T-helper 17 cell (primary cell): ENCODE data around the gene SGTB. TPM values are rescaled to one million over a fixed set of nuclear protein-coding genes. Genes with fewer than 3 reads are reported as not detected.
"Not testable (repeated sequence)": the region's sequence is repeated elsewhere in the genome, so short reads cannot be mapped to it uniquely, and the experiment has no call there.

ENCODE experiments used
- ATAC-seq: fragments of 150-1000 bp; cut with Tn5 transposase; 2 replicates; pipeline ENCODE4 v1.10.0; 2021; ENCODE audit warnings: mild to moderate bottlenecking, moderate library complexity
- DNase-seq, 3 donors: peaks; one replicate each; pipeline versions ENCODE4 v3.0.0 to v3.0.0-alpha.2; 2020 to 2021
- H3K9me3 ChIP-seq: one replicate; pipeline ENCODE4 v1.7.0; 2013; ENCODE audit warnings: low read length, mild to moderate bottlenecking; ENCODE audit not compliant: control insufficient read depth, poor library complexity, severe bottlenecking
- H3K27ac Mint-ChIP-seq: one replicate; pipeline ENCODE4 v1.8.0; 2022; ENCODE audit warnings: mild to moderate bottlenecking, moderate library complexity, mixed read lengths
- H3K27me3 Mint-ChIP-seq: one replicate; pipeline ENCODE4 v1.8.0; 2022; ENCODE audit warnings: mixed read lengths
- H3K36me3 Mint-ChIP-seq: one replicate; pipeline ENCODE4 v1.8.0; 2022; ENCODE audit warnings: low read depth, mixed read lengths
- H3K4me1 Mint-ChIP-seq: one replicate; pipeline ENCODE4 v1.8.0; 2022; ENCODE audit warnings: mild to moderate bottlenecking, mixed read lengths
- H3K4me3 Mint-ChIP-seq: one replicate; pipeline ENCODE4 v1.8.0; 2022; ENCODE audit warnings: mild to moderate bottlenecking, moderate library complexity, mixed read lengths
- total RNA-seq, 4 donors: library from RNA in 2 of 4; stranded (reverse) in 2 of 4; gene quantifications; one replicate each; pipeline ENCODE4 v1.2.3 and lab custom pipeline; 2022 to 2026

SGTB gene
- total RNA-seq, 2 donors from 2014 or later = 52.7 to 52.8 TPM

- H3K9me3 ChIP-seq = no peaks in the 10 kb centered on the region
- Mint-ChIP-seq H3K4me3 (peak overlapping the region; percentile 64), H3K27me3 (no peaks in the 10 kb centered on the region), H3K4me1 (peaks cover 8% of the 10 kb centered on the region), H3K27ac (no peak overlapping the region), H3K36me3 (peaks cover 10% of the 10 kb centered on the region)
- ATAC-seq (no peak), DNase-seq (no peak)
Observed at GRCh38 chr5:65693121-65693520, 28.8 kb downstream of the SGTB start.

GRCh38 chr5:65682148-65682547 is 39.8 kb downstream of the SGTB start:
- H3K4me1 Mint-ChIP-seq = peaks cover 34% of the 10 kb centered on the region
- no peak for DNase-seq
- peaks cover 34% of the 10 kb centered on the region for H3K36me3 Mint-ChIP-seq
- H3K4me3 Mint-ChIP-seq = no peak overlapping the region
- no peak overlapping the region for H3K27ac Mint-ChIP-seq
- H3K27me3 Mint-ChIP-seq = no peaks in the 10 kb centered on the region
- no peak for ATAC-seq
- no peaks in the 10 kb centered on the region for H3K9me3 ChIP-seq

- H3K27ac Mint-ChIP-seq, H3K9me3 ChIP-seq, H3K4me3 Mint-ChIP-seq, DNase-seq, H3K27me3 Mint-ChIP-seq, ATAC-seq: not testable (repeated sequence)
- Mint-ChIP-seq H3K36me3 (peaks cover 36% of the 10 kb centered on the region), H3K4me1 (peaks cover 36% of the 10 kb centered on the region)
Observed at GRCh38 chr5:65676056-65676455, 45.9 kb downstream of the SGTB start.

- Mint-ChIP-seq H3K27ac (peak overlapping the region; percentile 14), H3K4me1 (peaks cover 33% of the 10 kb centered on the region), H3K4me3 (no peak overlapping the region), H3K36me3 (peaks cover 31% of the 10 kb centered on the region), H3K27me3 (no peaks in the 10 kb centered on the region)
- H3K9me3 ChIP-seq = no peaks in the 10 kb centered on the region
- no peak for DNase-seq
- no peak for ATAC-seq
Observed at GRCh38 chr5:65674749-65675148, 47.2 kb downstream of the SGTB start.

GRCh38 chr5:65672796-65673195 is 49.1 kb downstream of the SGTB start:
- H3K4me1 Mint-ChIP-seq = peaks cover 24% of the 10 kb centered on the region
- no peak for DNase-seq
- peaks cover 25% of the 10 kb centered on the region for H3K36me3 Mint-ChIP-seq
- no peak overlapping the region for H3K4me3 Mint-ChIP-seq
- no peak overlapping the region for H3K27ac Mint-ChIP-seq
- no peaks in the 10 kb centered on the region for H3K9me3 ChIP-seq
- no peak for ATAC-seq
- no peaks in the 10 kb centered on the region for H3K27me3 Mint-ChIP-seq

GRCh38 chr5:65668696-65669095 is 53.2 kb downstream of the SGTB start:
- no peaks in the 10 kb centered on the region for H3K9me3 ChIP-seq
- no peak for DNase-seq
- no peak for ATAC-seq
- Mint-ChIP-seq H3K27me3 (no peaks in the 10 kb centered on the region), H3K36me3 (peaks cover 6% of the 10 kb centered on the region), H3K27ac (no peak overlapping the region), H3K4me1 (peaks cover 2% of the 10 kb centered on the region), H3K4me3 (no peak overlapping the region)

- ATAC-seq (no peak), DNase-seq (no peak)
- Mint-ChIP-seq H3K27me3 (no peaks in the 10 kb centered on the region), H3K4me3 (no peak overlapping the region), H3K27ac (peak overlapping the region; percentile 54), H3K4me1 (peaks cover 3% of the 10 kb centered on the region), H3K36me3 (peaks cover 3% of the 10 kb centered on the region)
- H3K9me3 ChIP-seq = no peaks in the 10 kb centered on the region
Observed at GRCh38 chr5:65663804-65664521, 57.9 kb downstream of the SGTB start.

- H3K27me3 Mint-ChIP-seq = no peaks in the 10 kb centered on the region
- H3K4me3 Mint-ChIP-seq = no peak overlapping the region
- DNase-seq (no peak), ATAC-seq (no peak)
- no peaks in the 10 kb centered on the region for H3K9me3 ChIP-seq
- peaks cover 2% of the 10 kb centered on the region for H3K36me3 Mint-ChIP-seq
- peaks cover 3% of the 10 kb centered on the region for H3K4me1 Mint-ChIP-seq
- no peak overlapping the region for H3K27ac Mint-ChIP-seq
Observed at GRCh38 chr5:65654713-65655112, 67.2 kb downstream of the SGTB start.

- Mint-ChIP-seq H3K4me1 (peaks cover 11% of the 10 kb centered on the region), H3K36me3 (peaks cover 2% of the 10 kb centered on the region), H3K27me3 (no peaks in the 10 kb centered on the region), H3K27ac (no peak overlapping the region), H3K4me3 (no peak overlapping the region)
- H3K9me3 ChIP-seq = no peaks in the 10 kb centered on the region
- DNase-seq = no peak
- ATAC-seq = no peak
Observed at GRCh38 chr5:65651144-65651543, 70.8 kb downstream of the SGTB start.

- H3K36me3 Mint-ChIP-seq = peaks cover 3% of the 10 kb centered on the region
- H3K27me3 Mint-ChIP-seq = no peaks in the 10 kb centered on the region
- ATAC-seq = no peak
- H3K27ac Mint-ChIP-seq = peak overlapping the region; percentile 74
- peaks cover 10% of the 10 kb centered on the region for H3K4me1 Mint-ChIP-seq
- no peak for DNase-seq
- no peak overlapping the region for H3K4me3 Mint-ChIP-seq
- no peaks in the 10 kb centered on the region for H3K9me3 ChIP-seq
Observed at GRCh38 chr5:65647941-65648340, 74.0 kb downstream of the SGTB start.

GRCh38 chr5:65646938-65647337 is 75.0 kb downstream of the SGTB start:
- H3K27ac Mint-ChIP-seq = peak overlapping the region; percentile 32
- DNase-seq (no peak), ATAC-seq (no peak)
- H3K27me3 Mint-ChIP-seq = no peaks in the 10 kb centered on the region
- no peak overlapping the region for H3K4me3 Mint-ChIP-seq
- peaks cover 10% of the 10 kb centered on the region for H3K4me1 Mint-ChIP-seq
- no peaks in the 10 kb centered on the region for H3K9me3 ChIP-seq
- peaks cover 3% of the 10 kb centered on the region for H3K36me3 Mint-ChIP-seq

- Mint-ChIP-seq H3K27me3 (no peaks in the 10 kb centered on the region), H3K4me1 (no peaks in the 10 kb centered on the region), H3K36me3 (peaks cover 9% of the 10 kb centered on the region), H3K27ac (no peak overlapping the region), H3K4me3 (no peak overlapping the region)
- ATAC-seq (no peak), DNase-seq (no peak)
- no peaks in the 10 kb centered on the region for H3K9me3 ChIP-seq
Observed at GRCh38 chr5:65640240-65640639, 81.7 kb downstream of the SGTB start.

GRCh38 chr5:65630981-65631380 is 90.9 kb downstream of the SGTB start:
- peaks cover 14% of the 10 kb centered on the region for H3K4me1 Mint-ChIP-seq
- H3K36me3 Mint-ChIP-seq = peaks cover 3% of the 10 kb centered on the region
- no peaks in the 10 kb centered on the region for H3K27me3 Mint-ChIP-seq
- DNase-seq (no peak), ATAC-seq (no peak)
- H3K9me3 ChIP-seq = no peaks in the 10 kb centered on the region
- H3K4me3 Mint-ChIP-seq = no peak overlapping the region
- H3K27ac Mint-ChIP-seq = no peak overlapping the region

GRCh38 chr5:65625743-65626142 is 96.2 kb downstream of the SGTB start:
- no peak for ATAC-seq
- no peak for DNase-seq
- peaks cover 34% of the 10 kb centered on the region for H3K4me1 Mint-ChIP-seq
- no peaks in the 10 kb centered on the region for H3K9me3 ChIP-seq
- H3K36me3 Mint-ChIP-seq = peaks cover 3% of the 10 kb centered on the region
- H3K4me3 Mint-ChIP-seq = peak overlapping the region; percentile 79
- no peaks in the 10 kb centered on the region for H3K27me3 Mint-ChIP-seq
- peak overlapping the region; percentile 99 for H3K27ac Mint-ChIP-seq
